Tibial artery (tissue), 4 donors: ENCODE measurements around the gene ABHD5.

Source experiments
- DNase-seq, 2 donors: peaks; one replicate each; pipeline ENCODE4 v3.0.0-alpha.2; 2019
- H3K27ac ChIP-seq, 2 donors: fragments of 200-600 bp; sonication (generic) in 1 of 2; 1 replicate in 1 of 2; 2 replicates in 1 of 2; pipeline ENCODE4 v1.5.1; 2018 to 2019; ENCODE audit warnings: mild to moderate bottlenecking in 1 of 2
- H3K27me3 ChIP-seq, 2 donors: fragments of 200-600 bp; sonication (generic) in 1 of 2; one replicate each; pipeline versions ENCODE4 v1.5.1 to v1.6.0; 2016 to 2019
- H3K36me3 ChIP-seq, 3 donors: fragments of 200-600 bp; sonication (generic) in 2 of 3; one replicate each; pipeline ENCODE4 v1.5.1; 2016 to 2019; ENCODE audit warnings: mild to moderate bottlenecking in 2 of 3
- H3K4me1 ChIP-seq, 4 donors: fragments of 200-600 bp; sonication (generic) in 2 of 4; 1 replicate in 3 of 4; 2 replicates in 1 of 4; pipeline ENCODE4 v1.5.1; 2016 to 2019
- H3K4me3 ChIP-seq, 2 donors: fragments of 200-600 bp; sonication (generic) in 1 of 2; 1 replicate in 1 of 2; 2 replicates in 1 of 2; pipeline ENCODE4 v1.5.1; 2018 to 2019; ENCODE audit warnings: mild to moderate bottlenecking in 2 of 2
- H3K9me3 ChIP-seq, 3 donors: fragments of 200-600 bp; sonication (generic) in 1 of 3; one replicate each; pipeline ENCODE4 v1.5.1; 2016 to 2019
- intact Hi-C: fragments of 100-400 bp; cut with DNase I; formaldehyde crosslinking; loops from one replicate; pipeline ENCODE4 v1.15.0; 2023; ENCODE audit warnings: low total_unique reads
- TF ChIP-seq, protein P1 (sequence below), 2 experiments: fragments of 200-600 bp in 1 of 2; fragments of 450-650 bp in 1 of 2; IDR thresholded peaks; one replicate each; pipeline ENCODE4 v1.5.1; 2017 to 2019; ENCODE audit warnings: antibody characterized with exemption in 2 of 2, mild to moderate bottlenecking in 1 of 2, moderate library complexity in 1 of 2

The ABHD5 gene

DNA sequence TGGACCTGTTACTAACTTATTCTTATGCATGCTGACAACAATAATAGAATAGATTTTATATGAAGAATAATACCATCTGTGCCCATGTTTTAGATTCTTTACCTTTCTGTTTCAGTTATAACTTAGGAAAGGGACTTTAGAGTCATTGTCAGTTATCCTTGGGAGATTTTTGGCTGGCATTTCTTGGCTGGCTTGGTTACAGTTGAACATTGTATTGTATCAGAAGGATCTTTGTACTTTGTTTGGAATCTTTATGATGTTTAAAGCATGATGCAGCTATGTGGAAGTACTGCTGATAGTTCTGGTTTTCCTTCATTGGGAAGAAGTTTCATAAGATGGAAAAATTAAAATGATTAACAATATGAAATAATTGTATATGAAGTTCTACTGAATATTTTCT is 19.9 kb downstream of the ABHD5 start:
- Histone ChIP-seq H3K9me3 (no peaks in the 10 kb centered on the region), H3K36me3 (peaks cover 18 to 37% (median 27%) of the 10 kb centered on the region in 3 donors), H3K27ac (no peak overlapping the region), H3K27me3 (no peaks in the 10 kb centered on the region), H3K4me3 (no peak overlapping the region), H3K4me1 (peaks cover 0 to 6% (median 0%) of the 10 kb centered on the region in 4 donors)
- no peak for DNase-seq
- intact Hi-C loops, result no loop called here
- TF ChIP-seq, protein P1, sequence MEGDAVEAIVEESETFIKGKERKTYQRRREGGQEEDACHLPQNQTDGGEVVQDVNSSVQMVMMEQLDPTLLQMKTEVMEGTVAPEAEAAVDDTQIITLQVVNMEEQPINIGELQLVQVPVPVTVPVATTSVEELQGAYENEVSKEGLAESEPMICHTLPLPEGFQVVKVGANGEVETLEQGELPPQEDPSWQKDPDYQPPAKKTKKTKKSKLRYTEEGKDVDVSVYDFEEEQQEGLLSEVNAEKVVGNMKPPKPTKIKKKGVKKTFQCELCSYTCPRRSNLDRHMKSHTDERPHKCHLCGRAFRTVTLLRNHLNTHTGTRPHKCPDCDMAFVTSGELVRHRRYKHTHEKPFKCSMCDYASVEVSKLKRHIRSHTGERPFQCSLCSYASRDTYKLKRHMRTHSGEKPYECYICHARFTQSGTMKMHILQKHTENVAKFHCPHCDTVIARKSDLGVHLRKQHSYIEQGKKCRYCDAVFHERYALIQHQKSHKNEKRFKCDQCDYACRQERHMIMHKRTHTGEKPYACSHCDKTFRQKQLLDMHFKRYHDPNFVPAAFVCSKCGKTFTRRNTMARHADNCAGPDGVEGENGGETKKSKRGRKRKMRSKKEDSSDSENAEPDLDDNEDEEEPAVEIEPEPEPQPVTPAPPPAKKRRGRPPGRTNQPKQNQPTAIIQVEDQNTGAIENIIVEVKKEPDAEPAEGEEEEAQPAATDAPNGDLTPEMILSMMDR (IDR thresholded peaks at IDR 0.05), result no peak

DNA sequence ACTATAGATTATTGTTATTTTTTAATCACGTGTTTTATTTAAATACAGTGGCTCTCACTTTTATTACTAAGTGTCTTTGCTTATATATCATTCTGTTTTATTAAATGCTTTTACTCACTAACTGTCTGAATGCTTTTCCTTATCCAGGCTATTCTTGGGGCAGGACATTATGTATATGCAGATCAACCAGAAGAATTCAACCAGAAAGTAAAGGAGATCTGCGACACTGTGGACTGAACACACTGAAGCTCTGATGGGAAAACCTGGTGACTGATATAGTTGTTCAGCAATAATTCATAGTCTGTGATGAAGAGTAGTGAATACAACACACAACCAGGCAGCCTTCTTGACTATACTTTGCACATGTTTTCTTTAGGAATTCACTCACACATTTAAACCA is 27.6 kb downstream of the ABHD5 start:
- no peak overlapping the region for H3K27ac ChIP-seq
- no peaks in the 10 kb centered on the region for H3K9me3 ChIP-seq
- intact Hi-C loops, result no loop called here
- no peaks in the 10 kb centered on the region for H3K27me3 ChIP-seq
- H3K4me3 ChIP-seq, result no peak overlapping the region
- H3K36me3 ChIP-seq, result peaks cover 25 to 43% (median 41%) of the 10 kb centered on the region in 3 donors
- DNase-seq, result no peak
- TF ChIP-seq, protein P1 (IDR thresholded peaks at IDR 0.05), result no peak
- H3K4me1 ChIP-seq, result peaks cover 0 to 18% (median 7%) of the 10 kb centered on the region in 4 donors

DNA sequence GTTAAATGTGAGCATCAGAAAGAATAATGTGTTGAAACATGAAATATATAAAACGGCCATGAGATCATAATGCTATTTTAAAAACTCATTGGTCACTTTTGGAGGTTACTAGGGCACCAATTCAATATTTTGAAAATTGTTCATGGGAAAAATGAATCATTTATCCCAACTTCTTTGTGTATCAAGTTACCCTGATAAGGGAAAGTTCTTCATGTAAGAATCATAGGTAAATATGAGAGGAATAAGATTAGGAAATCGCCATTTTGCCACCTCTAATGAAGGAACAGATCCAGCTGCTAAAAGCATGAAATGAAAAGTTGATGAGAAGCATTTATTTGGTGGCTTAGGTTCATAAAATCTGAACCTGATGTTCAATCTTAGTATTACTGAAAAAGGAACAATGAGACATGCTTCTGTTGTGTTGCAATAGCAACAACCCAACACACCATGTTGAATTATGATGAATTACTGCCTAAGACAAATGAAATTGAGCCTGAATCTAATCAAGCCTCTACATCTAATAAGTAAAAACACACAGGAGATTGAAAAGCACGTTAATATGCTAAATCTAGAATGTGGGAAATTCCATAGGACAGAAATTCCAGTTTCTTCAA is 32.5 kb downstream of the ABHD5 start:
- TF ChIP-seq, protein P1 (IDR thresholded peaks at IDR 0.05), result no peak
- Histone ChIP-seq H3K27me3 (no peaks in the 10 kb centered on the region), H3K27ac (peak overlapping the region; percentile 23 to 46), H3K9me3 (no peaks in the 10 kb centered on the region), H3K4me3 (no peak overlapping the region), H3K4me1 (peaks cover 0 to 21% (median 8%) of the 10 kb centered on the region in 4 donors), H3K36me3 (peaks cover 6 to 11% (median 10%) of the 10 kb centered on the region in 3 donors)
- DNase-seq, result no peak
- intact Hi-C loops, result no loop called here

DNA sequence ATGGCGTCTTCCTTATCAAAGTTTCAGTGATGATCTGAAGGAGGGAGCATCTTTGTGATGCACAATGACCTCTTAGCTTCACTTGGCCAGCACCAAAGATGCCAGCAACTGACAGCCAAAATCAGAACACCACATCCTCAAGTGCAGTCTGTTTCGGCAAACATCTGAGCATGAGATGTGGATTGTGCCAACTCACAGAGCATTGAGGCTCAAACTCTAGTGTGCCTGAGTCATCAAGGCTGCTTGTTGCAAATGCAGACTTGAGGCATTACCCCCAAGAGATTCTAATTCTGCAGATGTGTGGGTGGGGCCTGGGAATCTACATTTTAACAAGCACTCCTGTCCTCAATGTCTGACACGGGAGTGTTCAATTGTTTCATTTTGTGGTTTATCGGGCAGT is 35.8 kb downstream of the ABHD5 start:
- Histone ChIP-seq H3K4me1 (peaks cover 0 to 21% (median 8%) of the 10 kb centered on the region in 4 donors), H3K27ac (no peak overlapping the region), H3K4me3 (no peak overlapping the region), H3K9me3 (no peaks in the 10 kb centered on the region), H3K36me3 (no peaks in the 10 kb centered on the region), H3K27me3 (no peaks in the 10 kb centered on the region)
- TF ChIP-seq, protein P1 (IDR thresholded peaks at IDR 0.05), result no peak
- DNase-seq, result no peak
- intact Hi-C loops, result no loop called here

DNA sequence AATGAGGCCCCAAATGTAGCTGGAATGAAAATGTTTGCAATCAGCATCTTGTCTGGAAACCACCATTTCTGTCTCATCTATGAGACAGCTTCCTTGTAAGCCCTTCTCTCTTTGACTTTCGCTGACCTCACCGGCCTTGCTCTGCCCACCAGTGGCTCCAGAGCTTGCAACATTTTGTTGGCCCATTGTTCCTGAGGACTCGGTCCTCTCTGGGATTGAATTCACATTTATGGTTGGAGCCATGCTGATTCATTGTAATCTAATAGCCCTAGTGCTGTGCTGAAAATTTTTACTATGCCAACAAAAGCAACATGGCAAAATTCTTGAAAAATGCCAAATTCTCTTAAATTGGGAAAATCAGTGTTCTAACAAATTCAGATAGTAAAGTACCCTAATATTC is 37.2 kb downstream of the ABHD5 start:
- peaks cover 0 to 8% (median 3%) of the 10 kb centered on the region in 4 donors for H3K4me1 ChIP-seq
- TF ChIP-seq, protein P1 (IDR thresholded peaks at IDR 0.05), result no peak
- H3K4me3 ChIP-seq, result no peak overlapping the region
- intact Hi-C loops, result no loop called here
- no peaks in the 10 kb centered on the region for H3K9me3 ChIP-seq
- H3K27me3 ChIP-seq, result no peaks in the 10 kb centered on the region
- no peaks in the 10 kb centered on the region for H3K36me3 ChIP-seq
- DNase-seq, result no peak
- no peak overlapping the region for H3K27ac ChIP-seq
